Measurements from ENCODE around the gene LCTL.

- TF ChIP-seq TAF1 (IDR thresholded peaks at IDR 0.05; ENCODE audit: low read depth) (no peak), EZH2 (IDR thresholded peaks at IDR 0.05; ENCODE audit: borderline replicate concordance, insufficient read depth, low read length, poor library complexity, severe bottlenecking) (no peak), CTCF (IDR thresholded peaks at IDR 0.05; ENCODE audit: poor library complexity, severe bottlenecking) (no peak), POLR2AphosphoS5 (IDR thresholded peaks at IDR 0.05) (no peak), MXI1 (conservative IDR thresholded peaks at IDR 0.05; ENCODE audit: poor library complexity, severe bottlenecking) (no peak), RAD21 (conservative IDR thresholded peaks at IDR 0.05) (no peak), EP300 (conservative IDR thresholded peaks at IDR 0.05; ENCODE audit: poor library complexity, severe bottlenecking) (no peak), REST (IDR thresholded peaks at IDR 0.05; ENCODE audit: borderline replicate concordance) (no peak)
Measured at GRCh38 chr15:66565741-66566144, at the start of gene LCTL.

Measured in neural cell (in vitro differentiated cells).